IMR-90 (cell line): Measurements from ENCODE around the gene DCDC2B. TPM values are rescaled to one million over a fixed set of nuclear protein-coding genes. Genes with fewer than 3 reads are reported as not detected.

Experiments used
- ATAC-seq: fragments of 200-7000 bp; cut with Tn5 transposase; 2 replicates; pipeline ENCODE4 v1.9.1; 2020; ENCODE audit warnings: low read depth, mild to moderate bottlenecking, moderate library complexity
- BruUV-seq: library from RNA; stranded (reverse); fragments of 400-500 nt; replicated peaks from 2 replicates; lab custom pipeline; 2021; lab: Mats Ljungman, UMichigan
- CTCF ChIA-PET: fragments of 300-600 bp; formaldehyde crosslinking; extraction: SDS; loops from one replicate; lab custom pipeline; 2021; ENCODE audit warnings: antibody characterized with exemption; lab: Yijun Ruan, JAX
- POLR2A ChIA-PET: fragments of 300-600 bp; sonication (Branson Sonifier 250); formaldehyde crosslinking; loops from one replicate; lab custom pipeline; 2022; ENCODE audit warnings: antibody characterized with exemption; ENCODE audit not compliant: unreplicated experiment; lab: Charles Lee
- DNase-seq: peaks from one replicate; pipeline ENCODE4 v3.0.0; 2013
- H2AFZ ChIP-seq: replicated peaks from 2 replicates; pipeline ENCODE3; 2013; ENCODE audit warnings: low read length, mild to moderate bottlenecking; ENCODE audit not compliant: poor library complexity
- H2AK5ac ChIP-seq: 2 replicates; pipeline ENCODE4 v1.6.1; 2013; ENCODE audit warnings: low read depth, low read length, inconsistent platforms
- H2AK9ac ChIP-seq: replicated peaks from 2 replicates; pipeline ENCODE3; 2013; ENCODE audit warnings: mild to moderate bottlenecking, low read depth, low read length, moderate library complexity; ENCODE audit not compliant: poor library complexity
- H2BK120ac ChIP-seq: 2 replicates; pipeline ENCODE4 v1.6.1; 2013; ENCODE audit warnings: low read depth, low read length, inconsistent platforms
- H2BK15ac ChIP-seq: 3 replicates; pipeline ENCODE4 v1.6.1; 2013; ENCODE audit warnings: low read depth, low read length, inconsistent platforms
- H2BK20ac ChIP-seq: 2 replicates; pipeline ENCODE4 v1.6.1; 2013; ENCODE audit warnings: low read depth, mild to moderate bottlenecking, inconsistent platforms, low read length, moderate library complexity
- H2BK5ac ChIP-seq: 2 replicates; pipeline ENCODE4 v1.6.1; 2013; ENCODE audit warnings: mild to moderate bottlenecking, low read depth, low read length, inconsistent platforms; ENCODE audit not compliant: poor library complexity, severe bottlenecking
- H3K14ac ChIP-seq: replicated peaks from 2 replicates; pipeline ENCODE4 v1.6.1; 2013; ENCODE audit warnings: low read depth, low read length, inconsistent platforms
- H3K18ac ChIP-seq: 2 replicates; pipeline ENCODE4 v1.6.1; 2013; ENCODE audit warnings: low read depth, low read length, control low read depth
- H3K23ac ChIP-seq: 2 replicates; pipeline ENCODE4 v1.6.1; 2013; ENCODE audit warnings: low read depth, low read length, inconsistent platforms
- H3K27ac ChIP-seq: 2 replicates; pipeline ENCODE4 v1.5.1; 2013; ENCODE audit warnings: mild to moderate bottlenecking, control low read depth, low read length; ENCODE audit not compliant: insufficient read depth
- H3K27me3 ChIP-seq: 2 replicates; pipeline ENCODE4 v1.6.1; 2013; ENCODE audit warnings: low read length; ENCODE audit not compliant: control insufficient read depth, insufficient read depth
- H3K36me3 ChIP-seq: 2 replicates; pipeline ENCODE4 v1.6.1; 2013; ENCODE audit warnings: low read length, mixed read lengths; ENCODE audit not compliant: control insufficient read depth, insufficient read depth
- H3K4ac ChIP-seq: 2 replicates; pipeline ENCODE4 v1.6.1; 2013; ENCODE audit warnings: low read depth, low read length, inconsistent platforms
- H3K4me1 ChIP-seq: 2 replicates; pipeline ENCODE4 v1.6.1; 2013; ENCODE audit warnings: low read length, mixed read lengths; ENCODE audit not compliant: control insufficient read depth, insufficient read depth
- H3K4me2 ChIP-seq: 2 replicates; pipeline ENCODE4 v1.6.1; 2013; ENCODE audit warnings: low read depth, mild to moderate bottlenecking, control low read depth, low read length, moderate library complexity
- H3K4me3 ChIP-seq: 2 replicates; pipeline ENCODE4 v1.5.1; 2013; ENCODE audit warnings: low read depth, mild to moderate bottlenecking, control low read depth, low read length, moderate library complexity; ENCODE audit not compliant: insufficient read depth
- H3K56ac ChIP-seq: 2 replicates; pipeline ENCODE4 v1.6.1; 2013; ENCODE audit warnings: low read length, inconsistent platforms; ENCODE audit not compliant: insufficient read depth; ENCODE audit errors: extremely low read depth
- H3K79me1 ChIP-seq, 2 experiments: 2 replicates each; pipeline ENCODE4 v1.6.1; 2013; ENCODE audit warnings: low read length in 2 of 2, inconsistent platforms in 1 of 2, low read depth in 1 of 2
- H3K9ac ChIP-seq: 2 replicates; pipeline ENCODE4 v1.6.1; 2013; ENCODE audit warnings: low read depth, low read length, control low read depth
- H3K9me1 ChIP-seq: 2 replicates; pipeline ENCODE4 v1.6.1; 2013; ENCODE audit warnings: low read length, inconsistent platforms; ENCODE audit not compliant: insufficient read depth
- H3K9me3 ChIP-seq: 2 replicates; pipeline ENCODE4 v1.6.1; 2013; ENCODE audit warnings: low read length; ENCODE audit not compliant: control insufficient read depth, insufficient read depth
- H4K20me1 ChIP-seq: 2 replicates; pipeline ENCODE4 v1.6.1; 2013; ENCODE audit warnings: low read length, inconsistent platforms; ENCODE audit not compliant: insufficient read depth
- H4K5ac ChIP-seq: 2 replicates; pipeline ENCODE4 v1.6.1; 2013; ENCODE audit warnings: mild to moderate bottlenecking, low read depth, low read length, control low read depth
- H4K8ac ChIP-seq, 2 experiments: 2 replicates each; pipeline ENCODE4 v1.6.1; 2013; ENCODE audit warnings: low read depth in 2 of 2, low read length in 2 of 2, control low read depth in 1 of 2, inconsistent platforms in 1 of 2
- H4K91ac ChIP-seq: 2 replicates; pipeline ENCODE4 v1.6.1; 2013; ENCODE audit warnings: low read depth, low read length, inconsistent platforms; ENCODE audit not compliant: insufficient read depth
- BHLHE40 ChIP-seq: fragments of 150-350 bp; IDR thresholded peaks from 2 replicates; pipeline ENCODE4 v1.6.1; 2016; ENCODE audit warnings: mild to moderate bottlenecking, low read depth, low read length
- CHD1 ChIP-seq: IDR thresholded peaks from 2 replicates; pipeline ENCODE4 v1.6.1; 2012; ENCODE audit warnings: low read depth, low read length, improper control_type of control experiment
- FOS ChIP-seq: fragments of 150-350 bp; IDR thresholded peaks from 2 replicates; pipeline ENCODE4 v1.6.1; 2016; ENCODE audit warnings: low read depth, low read length
- MAFK ChIP-seq: IDR thresholded peaks from 2 replicates; pipeline ENCODE4 v1.6.1; 2012; ENCODE audit warnings: low read depth, low read length, improper control_type of control experiment
- MAZ ChIP-seq: IDR thresholded peaks from 2 replicates; pipeline ENCODE4 v1.6.1; 2012; ENCODE audit warnings: low read depth, mild to moderate bottlenecking, low read length, improper control_type of control experiment, moderate library complexity, borderline replicate concordance
- MXI1 ChIP-seq: IDR thresholded peaks from 2 replicates; pipeline ENCODE4 v1.6.1; 2012; ENCODE audit warnings: low read depth, mild to moderate bottlenecking, low read length, moderate library complexity, borderline replicate concordance
- POLR2A ChIP-seq: IDR thresholded peaks from 2 replicates; pipeline ENCODE4 v1.6.1; 2012; ENCODE audit warnings: mild to moderate bottlenecking, low read depth, low read length
- RAD21 ChIP-seq: IDR thresholded peaks from 2 replicates; pipeline ENCODE4 v1.6.1; 2012; ENCODE audit warnings: low read length, improper control_type of control experiment
- SMC3 ChIP-seq: fragments of 150-350 bp; IDR thresholded peaks from 2 replicates; pipeline ENCODE4 v1.6.1; 2016; ENCODE audit warnings: low read depth, mild to moderate bottlenecking, antibody characterized with exemption, low read length, moderate library complexity
- WGBS, 2 experiments: methylation state at CpG; one replicate each; pipeline versions ENCODE4 v1.1.5 to v1.1.7; 2013; ENCODE audit warnings: missing lambda C conversion rate in 2 of 2; ENCODE audit not compliant: insufficient read length in 1 of 2; ENCODE audit errors: extremely low coverage in 2 of 2; 5-methylcytosine and 5-hydroxymethylcytosine counted together
- dilution Hi-C: fragments of 300-500 bp; cut with HindIII; formaldehyde crosslinking; loops from one replicate; pipeline ENCODE4 v1.14.3; 2018; ENCODE audit warnings: low sequenced_read_pairs; ENCODE audit not compliant: unreplicated experiment
- in situ Hi-C: fragments of 300-500 bp; cut with MboI; formaldehyde crosslinking; loops from 3 replicates; pipeline ENCODE4 v1.14.3; 2019; ENCODE audit warnings: low sequenced_read_pairs, inconsistent platforms, mixed read lengths
- intact Hi-C: fragments of 100-400 bp; cut with micrococcal nuclease; formaldehyde crosslinking; loops from 2 replicates; pipeline ENCODE4 v1.10.0; 2022
- polyA plus RNA-seq, 3 experiments: library from polyadenylated mRNA; depleted of rRNA; stranded (reverse); fragments of >200 nt; gene quantifications; 2 replicates each; pipeline ENCODE4 v1.2.3, GENCODE V29; 2012; ENCODE audit warnings: low replicate concordance in 1 of 3
- total RNA-seq: library from RNA; depleted of rRNA; stranded (reverse); fragments of >200 nt; gene quantifications from 2 replicates; pipeline ENCODE4 v1.2.3, GENCODE V29; 2012
- TF ChIP-seq, protein P1 (sequence below): fragments of 150-350 bp; IDR thresholded peaks from 2 replicates; pipeline ENCODE4 v1.6.1; 2016; ENCODE audit warnings: low read depth, mild to moderate bottlenecking, low read length, moderate library complexity, borderline replicate concordance
- TF ChIP-seq, protein P2 (sequence below): conservative IDR thresholded peaks from 2 replicates; pipeline ENCODE4 v1.5.1; 2012; ENCODE audit warnings: mild to moderate bottlenecking, low read depth, low read length, improper control_type of control experiment

The DCDC2B gene
- total and polyA plus RNA-seq, 2 of the 4 experiments (the other 2 are of a cell fraction) = not detected

DNA sequence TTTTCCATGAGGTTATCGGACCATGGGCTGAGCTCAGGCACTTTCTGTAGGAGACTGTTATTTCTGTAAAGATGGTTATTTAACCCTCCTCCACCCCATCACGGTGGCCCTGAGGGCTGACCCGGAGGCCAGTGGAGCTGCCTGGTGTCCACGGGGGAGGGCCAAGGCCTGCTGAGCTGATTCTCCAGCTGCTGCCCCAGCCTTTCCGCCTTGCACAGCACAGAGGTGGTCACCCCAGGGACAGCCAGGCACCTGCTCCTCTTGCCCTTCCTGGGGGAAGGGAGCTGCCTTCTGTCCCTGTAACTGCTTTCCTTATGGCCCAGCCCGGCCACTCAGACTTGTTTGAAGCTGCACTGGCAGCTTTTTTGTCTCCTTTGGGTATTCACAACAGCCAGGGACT is 11.1 kb upstream of the DCDC2B start:
- Histone ChIP-seq H2AK5ac (no peak overlapping the region), H3K14ac (no peak overlapping the region), H2AK9ac (no peak overlapping the region), H3K56ac (no peak overlapping the region), H3K4ac (no peak overlapping the region), H4K20me1 (0 out of 2 replicates have a peak, but pooled peaks cover 11% of the 10 kb centered on the region), H3K18ac (no peak overlapping the region), H2BK15ac (no peak overlapping the region), H2AFZ (no peak overlapping the region), H3K9me3 (no peaks in the 10 kb centered on the region), H3K27me3 (no peaks in the 10 kb centered on the region), H3K4me2 (no peak overlapping the region), H2BK5ac (no peak overlapping the region), H3K9ac (no peak overlapping the region), H4K5ac (no peak overlapping the region), H3K79me1 (peaks cover 9 to 65% of the 10 kb centered on the region in 2 experiments; a peak in 3 of 4 replicates), H4K8ac (no peak overlapping the region), H4K91ac (no peak overlapping the region), H3K4me3 (no peak overlapping the region), H2BK20ac (no peak overlapping the region), H3K9me1 (peaks cover 16% of the 10 kb centered on the region; the same call in 1 of the 2 replicates), H2BK120ac (no peak overlapping the region), H3K27ac (no peak overlapping the region), H3K36me3 (peaks cover 53% of the 10 kb centered on the region), H3K23ac (no peak overlapping the region), H3K4me1 (peaks cover 31% of the 10 kb centered on the region)
- no peak for TF ChIP-seq MXI1
- TF ChIP-seq FOS = no peak
- TF ChIP-seq, protein P1, sequence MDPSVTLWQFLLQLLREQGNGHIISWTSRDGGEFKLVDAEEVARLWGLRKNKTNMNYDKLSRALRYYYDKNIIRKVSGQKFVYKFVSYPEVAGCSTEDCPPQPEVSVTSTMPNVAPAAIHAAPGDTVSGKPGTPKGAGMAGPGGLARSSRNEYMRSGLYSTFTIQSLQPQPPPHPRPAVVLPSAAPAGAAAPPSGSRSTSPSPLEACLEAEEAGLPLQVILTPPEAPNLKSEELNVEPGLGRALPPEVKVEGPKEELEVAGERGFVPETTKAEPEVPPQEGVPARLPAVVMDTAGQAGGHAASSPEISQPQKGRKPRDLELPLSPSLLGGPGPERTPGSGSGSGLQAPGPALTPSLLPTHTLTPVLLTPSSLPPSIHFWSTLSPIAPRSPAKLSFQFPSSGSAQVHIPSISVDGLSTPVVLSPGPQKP = no peak
- no peak for TF ChIP-seq RAD21
- TF ChIP-seq MAZ = no peak
- TF ChIP-seq BHLHE40 = no peak
- no peak for TF ChIP-seq SMC3
- TF ChIP-seq MAFK = no peak
- no peak for TF ChIP-seq CHD1
- TF ChIP-seq, protein P2, sequence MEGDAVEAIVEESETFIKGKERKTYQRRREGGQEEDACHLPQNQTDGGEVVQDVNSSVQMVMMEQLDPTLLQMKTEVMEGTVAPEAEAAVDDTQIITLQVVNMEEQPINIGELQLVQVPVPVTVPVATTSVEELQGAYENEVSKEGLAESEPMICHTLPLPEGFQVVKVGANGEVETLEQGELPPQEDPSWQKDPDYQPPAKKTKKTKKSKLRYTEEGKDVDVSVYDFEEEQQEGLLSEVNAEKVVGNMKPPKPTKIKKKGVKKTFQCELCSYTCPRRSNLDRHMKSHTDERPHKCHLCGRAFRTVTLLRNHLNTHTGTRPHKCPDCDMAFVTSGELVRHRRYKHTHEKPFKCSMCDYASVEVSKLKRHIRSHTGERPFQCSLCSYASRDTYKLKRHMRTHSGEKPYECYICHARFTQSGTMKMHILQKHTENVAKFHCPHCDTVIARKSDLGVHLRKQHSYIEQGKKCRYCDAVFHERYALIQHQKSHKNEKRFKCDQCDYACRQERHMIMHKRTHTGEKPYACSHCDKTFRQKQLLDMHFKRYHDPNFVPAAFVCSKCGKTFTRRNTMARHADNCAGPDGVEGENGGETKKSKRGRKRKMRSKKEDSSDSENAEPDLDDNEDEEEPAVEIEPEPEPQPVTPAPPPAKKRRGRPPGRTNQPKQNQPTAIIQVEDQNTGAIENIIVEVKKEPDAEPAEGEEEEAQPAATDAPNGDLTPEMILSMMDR = no peak
- no peak for TF ChIP-seq POLR2A
- no peak for DNase-seq
- dilution Hi-C loops = no loop called here
- ChIA-PET CTCF (no interaction called here), POLR2A (interaction anchor here (1.0 kb wide), 1 partner anchor 81 kb away, joined by 4 read pairs; no protein-coding TSS in a partner anchor)
- in situ Hi-C loops = no loop called here
- no TSS peak for BruUV-seq
- intact Hi-C loops = no loop called here
- WGBS, 2 experiments = no CpG with 5 or more reads among the region's 6 CpGs
- ATAC-seq = no peak
